Islet of Langerhans (tissue), 1 donor: ENCODE results near the gene ANXA2R.
"Not testable (repeated sequence)": the region's sequence is repeated elsewhere in the genome, so short reads cannot be mapped to it uniquely, and the experiment has no call there.

Experiments used
- FAIRE-seq: peaks from one replicate; lab custom pipeline; 2011; peaks lifted over from hg19 to GRCh38; lab: Jason Lieb, UNC

ANXA2R gene

GRCh38 chr5:43033841-43034590 is 6.1 kb downstream of the ANXA2R start:
- no peak for FAIRE-seq

- FAIRE-seq = no peak
Observed at GRCh38 chr5:43027054-43027785, 12.9 kb downstream of the ANXA2R start.

DNA sequence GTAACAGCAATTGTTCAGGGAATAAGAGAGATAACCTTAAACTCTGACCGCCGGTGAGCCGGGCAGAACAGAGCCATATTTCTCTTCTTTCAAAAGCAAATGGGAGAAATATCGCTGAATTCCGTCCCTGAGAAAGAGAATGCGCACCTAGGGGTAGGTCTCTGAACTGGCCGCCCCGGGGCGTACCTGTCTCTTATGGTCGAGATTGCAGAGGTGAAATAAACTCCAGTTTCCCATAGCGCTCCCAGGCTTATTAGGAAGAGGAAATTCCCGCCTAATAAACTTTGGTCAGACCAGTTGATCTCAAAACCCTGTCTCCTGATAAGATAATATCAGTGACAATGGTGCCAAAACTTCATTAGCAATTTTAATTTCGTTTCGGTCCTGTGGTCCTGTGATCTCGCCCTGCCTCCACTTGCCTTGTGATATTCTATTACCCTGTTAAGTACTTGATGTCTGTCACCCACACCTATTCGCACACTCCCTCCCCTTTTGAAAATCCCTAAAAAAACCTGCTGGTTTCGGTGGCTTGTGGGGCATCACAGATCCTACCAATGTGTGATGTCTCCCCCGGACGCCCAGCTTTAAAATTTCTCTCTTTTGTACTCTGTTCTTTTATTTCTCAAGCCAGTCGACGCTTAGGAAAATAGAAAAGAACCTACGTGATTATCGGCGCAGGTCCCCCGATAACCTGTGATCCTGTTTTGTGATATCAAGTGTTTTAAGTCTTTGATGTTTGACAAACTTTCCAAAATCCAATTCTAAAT is 14.8 kb downstream of the ANXA2R start:
- not testable (repeated sequence) for FAIRE-seq

DNA sequence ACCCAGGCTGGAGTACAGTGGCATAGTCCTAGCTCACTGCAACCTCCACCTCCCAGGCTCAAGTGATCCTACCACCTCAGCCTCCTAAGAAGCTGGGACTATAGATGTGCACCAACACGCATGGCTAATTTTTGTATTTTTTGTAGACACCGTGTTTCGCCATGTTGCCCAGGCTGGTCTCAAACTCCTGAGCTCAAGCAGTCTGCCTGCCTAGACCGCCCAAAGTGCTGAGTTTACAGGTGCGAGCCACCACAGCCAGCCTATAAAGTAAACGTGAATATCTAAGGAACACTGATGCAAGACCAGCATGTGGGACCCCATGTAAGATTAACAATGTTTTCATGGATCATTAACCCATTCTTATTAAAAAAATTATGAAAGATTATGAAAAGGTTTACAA is 15.9 kb downstream of the ANXA2R start:
- no peak for FAIRE-seq

DNA sequence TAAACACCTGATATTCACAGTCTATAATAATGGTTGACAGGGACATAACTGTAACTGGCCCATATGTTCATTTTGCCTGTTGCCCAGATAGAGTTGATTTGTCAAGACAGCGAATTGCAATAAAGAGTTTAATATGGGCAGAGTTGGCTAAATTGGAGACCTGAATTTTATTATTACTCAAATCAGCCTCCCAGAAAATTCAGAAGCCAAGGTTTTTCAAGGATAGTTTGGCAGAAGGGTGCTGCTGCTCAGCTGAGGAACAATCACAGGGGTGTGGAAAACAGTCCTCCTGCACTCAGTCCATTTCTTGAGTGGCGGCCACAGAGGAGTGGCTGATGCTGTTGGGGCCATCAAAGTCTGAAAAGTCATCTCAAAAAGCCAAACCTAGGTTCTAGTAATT is 19.0 kb downstream of the ANXA2R start:
- no peak for FAIRE-seq

DNA sequence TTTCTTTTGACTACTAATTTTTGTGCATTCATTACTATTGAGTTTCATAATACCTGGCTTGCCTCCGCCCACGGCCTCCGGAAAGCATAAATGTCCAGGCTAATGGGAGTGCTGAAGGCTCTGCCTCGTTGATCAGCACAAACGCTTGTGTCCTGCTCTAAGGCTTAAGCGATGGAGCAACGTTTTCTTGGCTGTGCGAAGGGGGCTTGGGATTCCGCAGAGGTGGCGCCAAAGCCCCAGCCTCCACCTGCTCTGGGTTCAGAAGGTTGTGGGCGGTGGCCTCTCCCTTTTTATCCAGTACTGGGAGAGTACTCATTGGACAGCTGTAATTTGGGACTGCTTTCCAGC is 19.7 kb downstream of the ANXA2R start:
- FAIRE-seq = no peak

- FAIRE-seq = no peak
Observed at GRCh38 chr5:43019614-43020398, 20.3 kb downstream of the ANXA2R start.

DNA sequence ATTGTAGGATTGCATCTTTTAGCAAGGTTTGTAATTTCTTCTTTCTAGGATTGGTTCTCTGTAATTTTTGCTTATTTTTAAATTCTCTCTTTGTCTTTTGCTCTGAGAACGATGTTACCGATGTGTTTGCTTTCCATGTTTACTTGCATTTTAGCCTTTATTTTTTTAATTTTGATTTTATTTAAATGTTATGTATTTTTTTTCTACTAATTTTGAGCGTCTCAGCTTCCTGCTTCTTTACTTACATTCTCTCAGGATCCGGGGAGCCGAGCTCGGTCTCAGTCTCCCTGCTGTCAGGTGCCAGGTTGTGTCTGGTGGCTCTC is 20.9 kb downstream of the ANXA2R start:
- no peak for FAIRE-seq

DNA sequence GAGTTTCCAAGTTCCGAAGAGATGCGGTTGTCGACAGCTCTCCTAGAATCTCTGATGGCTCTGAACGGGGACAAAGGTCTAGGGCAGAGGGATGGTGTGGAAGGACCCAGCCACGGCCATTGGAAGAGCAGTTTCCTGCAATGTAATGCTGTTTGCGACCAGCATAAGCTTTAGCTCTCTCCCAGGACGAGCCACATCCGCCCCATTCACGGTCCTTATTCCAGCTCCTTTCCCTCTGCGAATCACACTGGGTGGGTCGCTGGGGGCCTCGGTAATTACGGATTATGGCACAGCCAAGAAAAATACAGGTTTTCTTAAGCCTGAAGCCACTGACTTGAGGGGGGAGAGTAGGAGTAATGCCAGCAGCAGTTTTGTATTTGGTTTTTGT is 22.7 kb downstream of the ANXA2R start:
- FAIRE-seq = no peak

DNA sequence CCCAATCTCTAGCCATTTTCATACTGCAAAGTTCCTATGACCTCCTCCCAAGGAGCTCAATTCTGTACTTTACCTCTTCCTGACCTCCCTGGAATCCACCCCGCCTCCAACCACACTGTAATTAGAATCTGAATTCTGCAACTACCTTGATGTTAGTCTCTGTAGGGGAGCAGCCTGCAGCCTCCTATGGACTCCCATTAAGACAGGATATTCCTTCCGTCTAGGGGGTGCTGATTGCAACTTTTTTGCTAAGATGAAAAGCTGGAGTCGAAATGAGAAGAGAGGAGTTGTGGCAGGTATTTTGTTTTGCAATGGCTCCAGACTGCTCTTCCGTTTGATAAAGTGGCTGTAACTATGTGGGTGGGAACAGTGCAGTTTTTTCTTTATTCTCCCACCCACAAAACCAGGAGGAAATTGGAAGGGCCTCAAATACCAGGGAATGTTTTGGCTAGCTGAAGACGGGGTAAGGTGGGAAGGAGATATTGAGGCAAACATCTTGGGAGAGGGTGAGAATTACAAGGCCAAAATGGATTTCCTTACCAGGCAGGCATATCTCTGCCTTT is 23.8 kb downstream of the ANXA2R start:
- FAIRE-seq = no peak

DNA sequence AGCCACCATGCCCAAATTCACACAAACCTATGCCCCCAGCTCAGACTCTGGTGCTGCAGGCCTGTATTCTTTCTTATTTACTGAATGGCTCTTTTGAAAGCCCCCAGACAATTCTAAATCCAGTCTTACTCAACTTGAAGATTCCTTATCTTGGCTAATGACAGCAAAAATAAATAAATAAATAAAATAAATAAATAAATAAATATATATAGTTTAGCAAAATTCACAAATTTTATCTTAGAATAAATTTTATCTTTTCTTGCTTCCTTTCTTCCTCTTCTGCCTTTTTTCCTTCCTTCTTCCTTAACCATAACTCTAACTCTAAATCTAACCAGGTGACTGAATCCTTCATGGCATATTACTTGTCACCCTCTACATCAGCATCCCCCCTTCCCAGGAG is 25.6 kb downstream of the ANXA2R start:
- FAIRE-seq = no peak

- no peak for FAIRE-seq
Observed at GRCh38 chr5:43010935-43011315, 29.2 kb downstream of the ANXA2R start.

DNA sequence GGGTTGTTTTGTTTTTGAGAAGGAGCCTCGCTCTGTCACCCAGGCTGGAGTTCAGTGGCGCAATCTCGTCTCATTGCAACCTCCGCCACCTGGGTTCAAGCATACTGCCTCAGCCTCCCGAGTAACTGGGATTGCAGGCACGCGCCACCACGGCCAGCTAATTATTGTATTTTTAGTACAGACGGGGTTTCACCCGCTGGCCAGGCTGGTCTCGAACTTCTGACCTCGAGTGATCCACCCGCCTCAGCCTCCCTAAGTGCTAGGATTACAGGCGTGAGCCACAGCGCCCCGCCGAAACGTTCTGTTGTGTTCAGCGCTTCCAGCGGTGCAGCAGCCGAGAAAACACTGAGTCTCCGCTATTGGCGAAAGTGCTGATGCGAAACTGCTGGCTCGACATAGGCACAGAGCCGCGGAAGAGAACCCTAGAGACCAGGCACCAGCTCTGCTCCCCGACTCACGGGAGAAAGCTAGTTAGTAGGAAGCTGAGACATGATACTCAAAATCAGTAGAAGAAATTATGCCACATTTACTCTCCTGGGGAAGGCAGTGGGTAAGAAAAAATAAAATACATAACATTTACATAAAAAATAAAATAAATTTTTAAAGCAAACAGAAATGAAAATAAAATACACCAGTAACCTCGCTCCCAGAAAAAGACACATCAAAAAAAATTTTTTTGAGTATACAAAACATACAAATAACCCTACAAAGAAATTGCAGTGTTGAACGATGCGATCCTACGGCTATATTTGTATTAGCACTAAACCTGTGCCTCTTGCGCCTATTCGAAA is 31.6 kb downstream of the ANXA2R start:
- FAIRE-seq = no peak

DNA sequence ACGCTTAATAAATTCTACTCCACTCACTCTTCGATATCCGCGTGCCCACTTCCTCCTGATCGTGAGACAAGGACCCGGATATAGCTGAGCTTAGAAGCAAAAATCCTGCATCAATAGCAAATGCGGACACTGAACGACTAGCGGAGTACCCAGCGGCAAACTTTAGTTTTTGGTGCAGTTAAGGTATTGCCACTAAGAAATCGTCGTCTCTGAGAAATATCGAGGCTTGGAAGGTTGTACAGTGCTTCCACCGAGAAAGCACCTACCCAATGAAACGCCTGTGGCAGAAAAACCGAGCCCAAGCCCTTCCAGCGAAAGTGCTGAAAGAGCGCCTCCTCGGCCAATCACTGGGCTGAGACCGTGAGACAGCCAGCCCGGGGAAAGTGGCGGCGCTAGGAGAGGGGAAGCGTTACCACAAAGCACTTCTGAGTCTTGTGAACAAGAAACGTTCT is 32.2 kb downstream of the ANXA2R start:
- FAIRE-seq = no peak

- no peak for FAIRE-seq
Observed at GRCh38 chr5:43007246-43007910, 32.7 kb downstream of the ANXA2R start.

DNA sequence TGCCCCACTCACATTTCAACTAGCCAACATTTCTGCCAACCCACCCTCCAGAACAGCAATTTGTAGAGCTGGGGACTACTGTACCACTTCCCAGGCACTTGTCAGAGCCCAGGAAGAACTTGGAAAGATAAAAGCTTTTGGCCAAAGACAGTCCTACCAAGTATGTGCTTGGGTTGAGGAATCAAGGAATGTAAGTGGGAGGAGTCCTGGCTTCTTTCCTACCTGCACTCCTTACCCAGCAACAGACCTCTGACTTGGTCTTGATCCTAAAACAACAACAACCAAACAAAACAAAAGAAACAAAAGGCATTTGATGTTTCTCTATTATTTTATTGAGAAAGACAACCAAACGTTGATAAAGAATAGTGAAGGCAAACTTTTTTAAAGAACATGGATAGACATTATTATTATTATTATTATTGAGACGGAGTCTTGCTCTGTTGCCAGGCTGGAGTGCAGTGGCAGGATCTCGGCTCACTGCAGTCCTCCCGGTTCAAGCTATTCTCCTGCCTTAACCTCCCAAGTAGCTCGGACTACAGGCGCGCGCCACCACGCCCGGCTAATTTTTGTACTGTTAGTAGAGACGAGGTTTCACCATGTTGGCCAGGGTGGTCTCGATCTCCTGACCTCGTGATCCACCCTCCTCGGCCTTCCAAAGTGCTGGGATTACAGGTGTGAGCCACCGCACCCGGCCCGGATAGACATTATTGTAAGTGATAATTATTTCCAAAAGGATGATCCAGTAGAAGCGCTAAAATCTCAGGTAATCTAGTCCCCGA is 33.5 kb downstream of the ANXA2R start:
- no peak for FAIRE-seq

GRCh38 chr5:43005031-43005430 is 35.1 kb downstream of the ANXA2R start:
- no peak for FAIRE-seq

DNA sequence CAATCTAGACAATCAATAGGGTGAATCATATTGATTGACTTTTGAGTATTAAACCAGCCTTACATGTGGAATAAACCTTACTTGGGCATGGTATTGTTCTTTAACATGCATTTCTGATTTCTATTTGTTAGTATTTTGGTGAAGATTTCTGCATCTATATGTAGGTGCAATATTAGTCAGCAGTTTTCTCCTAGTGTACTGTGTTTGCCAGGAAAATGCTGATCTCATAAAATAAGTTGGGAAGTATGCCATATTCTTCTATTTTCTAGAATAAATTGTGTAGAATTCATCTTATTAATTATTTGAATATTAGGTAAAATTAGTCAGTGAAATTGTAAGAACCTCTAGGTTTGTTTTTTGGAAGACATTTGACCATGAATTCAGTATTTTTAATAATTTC is 38.4 kb downstream of the ANXA2R start:
- no peak for FAIRE-seq

GRCh38 chr5:43000914-43001313 is 39.2 kb downstream of the ANXA2R start:
- no peak for FAIRE-seq
